HepG2 (cell line): Measurements from ENCODE around the gene EXPH5. TPM values are rescaled to one million over a fixed set of nuclear protein-coding genes. Genes with fewer than 3 reads are reported as not detected.

Experiments used
- ATAC-seq: fragments of 200-7000 bp; cut with Tn5 transposase; 3 replicates; pipeline ENCODE4 v1.9.1; 2020; ENCODE audit warnings: mild to moderate bottlenecking, moderate library complexity
- BruUV-seq: library from RNA; stranded (reverse); fragments of 400-500 nt; replicated peaks from 2 replicates; lab custom pipeline; 2021; lab: Mats Ljungman, UMichigan
- CTCF ChIA-PET: fragments of 300-600 bp; formaldehyde crosslinking; extraction: SDS; loops from one replicate; lab custom pipeline; 2021; ENCODE audit warnings: low total read pairs, inconsistent platforms, low intra/inter-chr PET ratio; lab: Yijun Ruan, JAX
- POLR2A ChIA-PET: fragments of 350-600 bp; sonication (Branson Sonifier 250); formaldehyde crosslinking; loops from one replicate; lab custom pipeline; 2020; ENCODE audit warnings: antibody characterized with exemption, inconsistent platforms; lab: Yijun Ruan, JAX
- DNase-seq: peaks from one replicate; pipeline ENCODE4 v3.0.0-alpha.2; 2015; ENCODE audit warnings: low spot score
- FAIRE-seq: peaks from 3 replicates; lab custom pipeline; 2011; peaks lifted over from hg19 to GRCh38; lab: Jason Lieb, UNC
- H2AFZ ChIP-seq: one replicate; pipeline ENCODE4 v1.6.1; 2011; ENCODE audit warnings: low read length, inconsistent platforms
- H3K27ac ChIP-seq: fragments of 300-600 bp; 3 replicates; pipeline ENCODE4 v1.8.0; 2011; ENCODE audit warnings: mixed run types, mild to moderate bottlenecking, mixed read lengths, low read length, inconsistent platforms; ENCODE audit not compliant: insufficient read depth; ENCODE audit errors: extremely low read length
- H3K27me3 ChIP-seq, 2 experiments: fragments of 200-600 bp in 1 of 2; 2 replicates in 1 of 2; 3 replicates in 1 of 2; pipeline versions ENCODE4 v1.6.0 to v1.8.0; 2011; ENCODE audit warnings: low read length in 2 of 2, mild to moderate bottlenecking in 2 of 2, moderate library complexity in 2 of 2, inconsistent platforms in 1 of 2; ENCODE audit not compliant: insufficient read depth in 2 of 2, control insufficient read depth in 1 of 2
- H3K36me3 ChIP-seq, 2 experiments: fragments of 200-600 bp in 1 of 2; replicated peaks in 1 of 2; 2 replicates in 1 of 2; 3 replicates in 1 of 2; pipeline versions ENCODE4 v1.5.1 to v1.8.0; 2011; ENCODE audit warnings: low read length in 2 of 2, inconsistent platforms in 1 of 2; ENCODE audit not compliant: insufficient read depth in 2 of 2, control insufficient read depth in 1 of 2
- H3K4me1 ChIP-seq: 2 replicates; pipeline ENCODE4 v1.5.1; 2012; ENCODE audit warnings: low read length, inconsistent platforms; ENCODE audit not compliant: insufficient read depth
- H3K4me2 ChIP-seq: 2 replicates; pipeline ENCODE4 v1.6.0; 2011; ENCODE audit warnings: low read depth, low read length, inconsistent platforms
- H3K4me3 ChIP-seq, 3 experiments: fragments of 200-600 bp in 1 of 3; sonication (generic), shearing (Covaris generic) in 1 of 3; replicated peaks in 1 of 3; 2 replicates each; pipeline ENCODE4 v1.5.1; 2011 to 2016; ENCODE audit warnings: low read length in 3 of 3, inconsistent platforms in 2 of 3, low read depth in 2 of 3, mild to moderate bottlenecking in 2 of 3, control low read depth in 1 of 3, mixed read lengths in 1 of 3; ENCODE audit not compliant: insufficient read depth in 1 of 3
- H3K79me2 ChIP-seq: one replicate; pipeline ENCODE4 v1.6.1; 2011; ENCODE audit warnings: low read length, inconsistent platforms; ENCODE audit not compliant: insufficient read depth
- H3K9ac ChIP-seq: 2 replicates; pipeline ENCODE4 v1.6.0; 2011; ENCODE audit warnings: mild to moderate bottlenecking, low read depth, low read length, inconsistent platforms; ENCODE audit not compliant: insufficient read depth
- H3K9me3 ChIP-seq: 2 replicates; pipeline ENCODE4 v1.5.1; 2012; ENCODE audit warnings: mild to moderate bottlenecking, low read length
- H4K20me1 ChIP-seq: 2 replicates; pipeline ENCODE4 v1.6.0; 2011; ENCODE audit warnings: inconsistent platforms, mild to moderate bottlenecking, low read length, moderate library complexity; ENCODE audit not compliant: insufficient read depth
- CBX5 ChIP-seq: sonication (generic); formaldehyde crosslinking; IDR thresholded peaks from 2 replicates; pipeline ENCODE4 v1.4.0; 2020; ENCODE audit warnings: missing genetic modification reagents, borderline replicate concordance
- CEBPG ChIP-seq: IDR thresholded peaks from 2 replicates; pipeline ENCODE4 v1.6.1; 2016
- CREB1 ChIP-seq, 2 experiments: fragments of 450-650 bp in 1 of 2; IDR thresholded peaks; 2 replicates each; pipeline ENCODE4 v1.6.1; 2016 to 2017; ENCODE audit warnings: control low read depth in 1 of 2, mild to moderate bottlenecking in 1 of 2, missing compliant biosample characterization in 1 of 2, missing genetic modification characterization in 1 of 2
- JUND ChIP-seq: sonication (generic); formaldehyde crosslinking; IDR thresholded peaks from 2 replicates; pipeline ENCODE4 v1.8.0; 2022; ENCODE audit warnings: mild to moderate bottlenecking, missing genetic modification reagents
- MZF1 ChIP-seq: sonication (generic); formaldehyde crosslinking; IDR thresholded peaks from 2 replicates; pipeline ENCODE4 v1.8.1; 2023; ENCODE audit warnings: mild to moderate bottlenecking, missing genetic modification reagents, borderline replicate concordance
- SMAD3 ChIP-seq: sonication (generic); formaldehyde crosslinking; IDR thresholded peaks from 2 replicates; pipeline ENCODE4 v1.4.0; 2020; ENCODE audit warnings: missing genetic modification reagents
- ZFP62 ChIP-seq: sonication (generic); formaldehyde crosslinking; IDR thresholded peaks from 2 replicates; pipeline ENCODE4 v1.4.0; 2020; ENCODE audit warnings: missing genetic modification reagents
- ZFY ChIP-seq: sonication (generic); formaldehyde crosslinking; IDR thresholded peaks from 2 replicates; pipeline ENCODE4 v1.4.0; 2020; ENCODE audit warnings: missing genetic modification reagents
- ZIK1 ChIP-seq: sonication (generic); formaldehyde crosslinking; IDR thresholded peaks from 2 replicates; pipeline ENCODE4 v1.5.0; 2020; ENCODE audit warnings: mild to moderate bottlenecking, low read depth, missing genetic modification reagents, borderline replicate concordance
- ZNF329 ChIP-seq: sonication (generic); formaldehyde crosslinking; IDR thresholded peaks from 2 replicates; pipeline ENCODE4 v1.9.0; 2021; ENCODE audit warnings: low read depth, mild to moderate bottlenecking, missing genetic modification reagents
- ZNF570 ChIP-seq: sonication (generic); formaldehyde crosslinking; IDR thresholded peaks from 2 replicates; pipeline ENCODE4 v1.4.0; 2020; ENCODE audit warnings: mild to moderate bottlenecking, missing genetic modification reagents, borderline replicate concordance
- in situ Hi-C: cut with HindIII; loops from 2 replicates; pipeline ENCODE4 v1.10.0; 2017; ENCODE audit warnings: low pct_unique_long_range_greater_than_20kb; ENCODE audit not compliant: extremely low pct_ligation_motif_present
- intact Hi-C: fragments of 100-400 bp; cut with micrococcal nuclease; formaldehyde crosslinking; loops from one replicate; pipeline ENCODE4 v1.10.0; 2022; ENCODE audit not compliant: unreplicated experiment
- polyA plus RNA-seq, 8 experiments: library from polyadenylated mRNA; depleted of rRNA in 3 of 8; stranded (reverse) in 7 of 8; unstranded in 1 of 8; fragments of >200 nt; fragmentation: Illumina TruSeq in 4 of 8; extraction: Trizol in 4 of 8; gene quantifications; 2 replicates each; pipeline versions ENCODE4 v1.2.1 to v1.2.3, GENCODE V29; 2011 to 2016; ENCODE audit warnings: low read depth in 4 of 8, missing spikeins in 1 of 8, mixed read lengths in 1 of 8; ENCODE audit not compliant: insufficient read depth in 1 of 8
- total RNA-seq, 5 experiments: library from RNA; depleted of rRNA; stranded (reverse); fragments of >200 nt; fragmentation: Illumina TruSeq; extraction: Trizol; gene quantifications; 2 replicates each; pipeline ENCODE4 v1.2.3, GENCODE V29; 2016; ENCODE audit warnings: low read depth in 1 of 5
- TF ChIP-seq, protein P1 (sequence below): sonication (generic); formaldehyde crosslinking; IDR thresholded peaks from 2 replicates; pipeline ENCODE4 v1.9.0; 2021; ENCODE audit warnings: mild to moderate bottlenecking, missing genetic modification reagents

EXPH5 gene
- total and polyA plus RNA-seq, 2 of the 13 experiments (the other 11 are each of a cell fraction or from before 2014, with no cell fraction given): under 0.01 to 0.02 TPM

DNA sequence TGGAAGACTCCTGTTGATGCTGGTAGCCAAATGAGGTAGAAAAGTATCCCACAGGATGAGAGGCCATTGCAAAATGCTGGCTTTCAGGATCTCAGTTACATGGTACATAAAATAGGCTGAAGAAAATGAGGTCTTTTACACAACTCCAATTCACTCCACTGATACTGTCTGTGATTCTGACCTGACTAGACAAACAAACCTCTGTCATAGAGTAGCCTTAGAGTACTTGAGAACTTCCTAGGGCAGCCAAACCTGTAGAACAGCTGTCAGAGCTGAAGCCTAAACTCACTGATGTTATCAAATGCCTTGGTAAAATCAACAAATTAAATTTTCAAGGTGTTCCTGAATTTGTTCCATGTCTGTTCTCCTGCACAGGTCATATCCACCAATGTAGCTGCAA is 69.1 kb downstream of the EXPH5 start:
- no peak overlapping the region for H3K27ac ChIP-seq
- TF ChIP-seq ZFY (CRISPR knock-in tag) (no peak), ZFP62 (CRISPR knock-in tag) (no peak), JUND (CRISPR knock-in tag) (no peak), MZF1 (CRISPR knock-in tag) (no peak), CREB1 (IDR thresholded peaks at IDR 0.05) (no peak), CREB1 (CRISPR knock-in tag; IDR thresholded peaks at IDR 0.05) (no peak), ZNF570 (CRISPR knock-in tag) (no peak), SMAD3 (CRISPR knock-in tag) (no peak), CEBPG (CRISPR knock-in tag) (no peak), CBX5 (CRISPR knock-in tag) (no peak), ZNF329 (CRISPR knock-in tag) (no peak), ZIK1 (no peak)
- TF ChIP-seq, protein P1, sequence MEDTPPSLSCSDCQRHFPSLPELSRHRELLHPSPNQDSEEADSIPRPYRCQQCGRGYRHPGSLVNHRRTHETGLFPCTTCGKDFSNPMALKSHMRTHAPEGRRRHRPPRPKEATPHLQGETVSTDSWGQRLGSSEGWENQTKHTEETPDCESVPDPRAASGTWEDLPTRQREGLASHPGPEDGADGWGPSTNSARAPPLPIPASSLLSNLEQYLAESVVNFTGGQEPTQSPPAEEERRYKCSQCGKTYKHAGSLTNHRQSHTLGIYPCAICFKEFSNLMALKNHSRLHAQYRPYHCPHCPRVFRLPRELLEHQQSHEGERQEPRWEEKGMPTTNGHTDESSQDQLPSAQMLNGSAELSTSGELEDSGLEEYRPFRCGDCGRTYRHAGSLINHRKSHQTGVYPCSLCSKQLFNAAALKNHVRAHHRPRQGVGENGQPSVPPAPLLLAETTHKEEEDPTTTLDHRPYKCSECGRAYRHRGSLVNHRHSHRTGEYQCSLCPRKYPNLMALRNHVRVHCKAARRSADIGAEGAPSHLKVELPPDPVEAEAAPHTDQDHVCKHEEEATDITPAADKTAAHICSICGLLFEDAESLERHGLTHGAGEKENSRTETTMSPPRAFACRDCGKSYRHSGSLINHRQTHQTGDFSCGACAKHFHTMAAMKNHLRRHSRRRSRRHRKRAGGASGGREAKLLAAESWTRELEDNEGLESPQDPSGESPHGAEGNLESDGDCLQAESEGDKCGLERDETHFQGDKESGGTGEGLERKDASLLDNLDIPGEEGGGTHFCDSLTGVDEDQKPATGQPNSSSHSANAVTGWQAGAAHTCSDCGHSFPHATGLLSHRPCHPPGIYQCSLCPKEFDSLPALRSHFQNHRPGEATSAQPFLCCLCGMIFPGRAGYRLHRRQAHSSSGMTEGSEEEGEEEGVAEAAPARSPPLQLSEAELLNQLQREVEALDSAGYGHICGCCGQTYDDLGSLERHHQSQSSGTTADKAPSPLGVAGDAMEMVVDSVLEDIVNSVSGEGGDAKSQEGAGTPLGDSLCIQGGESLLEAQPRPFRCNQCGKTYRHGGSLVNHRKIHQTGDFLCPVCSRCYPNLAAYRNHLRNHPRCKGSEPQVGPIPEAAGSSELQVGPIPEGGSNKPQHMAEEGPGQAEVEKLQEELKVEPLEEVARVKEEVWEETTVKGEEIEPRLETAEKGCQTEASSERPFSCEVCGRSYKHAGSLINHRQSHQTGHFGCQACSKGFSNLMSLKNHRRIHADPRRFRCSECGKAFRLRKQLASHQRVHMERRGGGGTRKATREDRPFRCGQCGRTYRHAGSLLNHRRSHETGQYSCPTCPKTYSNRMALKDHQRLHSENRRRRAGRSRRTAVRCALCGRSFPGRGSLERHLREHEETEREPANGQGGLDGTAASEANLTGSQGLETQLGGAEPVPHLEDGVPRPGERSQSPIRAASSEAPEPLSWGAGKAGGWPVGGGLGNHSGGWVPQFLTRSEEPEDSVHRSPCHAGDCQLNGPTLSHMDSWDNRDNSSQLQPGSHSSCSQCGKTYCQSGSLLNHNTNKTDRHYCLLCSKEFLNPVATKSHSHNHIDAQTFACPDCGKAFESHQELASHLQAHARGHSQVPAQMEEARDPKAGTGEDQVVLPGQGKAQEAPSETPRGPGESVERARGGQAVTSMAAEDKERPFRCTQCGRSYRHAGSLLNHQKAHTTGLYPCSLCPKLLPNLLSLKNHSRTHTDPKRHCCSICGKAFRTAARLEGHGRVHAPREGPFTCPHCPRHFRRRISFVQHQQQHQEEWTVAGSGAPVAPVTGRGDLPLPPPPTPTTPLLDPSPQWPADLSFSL (CRISPR knock-in tag): no peak
- in situ Hi-C loops (no loop called here), intact Hi-C loops (no loop called here)
- DNase-seq (no peak), ATAC-seq (no peak), FAIRE-seq (no peak)
- H3K9me3 ChIP-seq: no peaks in the 10 kb centered on the region
- no peaks in the 10 kb centered on the region for H4K20me1 ChIP-seq
- no peak overlapping the region for H3K9ac ChIP-seq
- H3K79me2 ChIP-seq: no peaks in the 10 kb centered on the region
- ChIA-PET POLR2A (no interaction called here), CTCF (no interaction called here)
- no peak overlapping the region for H2AFZ ChIP-seq
- no peak overlapping the region for H3K4me2 ChIP-seq
- no TSS peak for BruUV-seq
- no peaks in the 10 kb centered on the region; a peak in 1 of 5 replicates for H3K27me3 ChIP-seq
- no peaks in the 10 kb centered on the region for H3K4me1 ChIP-seq
- no peaks in the 10 kb centered on the region for H3K36me3 ChIP-seq
- no peak overlapping the region for H3K4me3 ChIP-seq
